Suprapubic skin (tissue), 4 donors: ENCODE results near the gene ORC3. TPM values are rescaled to one million over a fixed set of nuclear protein-coding genes. Genes with fewer than 3 reads are reported as not detected.

Experiments used
- DNase-seq, 2 donors: peaks; one replicate each; pipeline ENCODE4 v3.0.0-alpha.2; 2019; ENCODE audit warnings: low spot score in 2 of 2
- H3K27ac ChIP-seq: fragments of 200-600 bp; sonication (generic); one replicate; pipeline ENCODE4 v1.5.1; 2019
- H3K27me3 ChIP-seq: fragments of 200-600 bp; sonication (generic); one replicate; pipeline ENCODE4 v1.5.1; 2019
- H3K36me3 ChIP-seq: fragments of 200-600 bp; sonication (generic); one replicate; pipeline ENCODE4 v1.5.1; 2019
- H3K4me1 ChIP-seq: fragments of 200-600 bp; sonication (generic); one replicate; pipeline ENCODE4 v1.5.1; 2019
- H3K4me3 ChIP-seq: fragments of 200-600 bp; sonication (generic); one replicate; pipeline ENCODE4 v1.5.1; 2019; ENCODE audit warnings: mild to moderate bottlenecking
- H3K9me3 ChIP-seq: fragments of 200-600 bp; sonication (generic); one replicate; pipeline ENCODE4 v1.5.1; 2019
- EP300 ChIP-seq: sonication (generic); formaldehyde crosslinking; IDR thresholded peaks from one replicate; pipeline ENCODE4 v1.6.1; 2017; ENCODE audit warnings: antibody characterized with exemption
- POLR2A ChIP-seq, 2 donors: fragments of 450-650 bp; IDR thresholded peaks; one replicate each; pipeline ENCODE4 v1.6.1; 2017; ENCODE audit warnings: antibody characterized with exemption in 2 of 2, mild to moderate bottlenecking in 2 of 2, moderate library complexity in 2 of 2
- POLR2AphosphoS5 ChIP-seq, 3 donors: sonication (generic); formaldehyde crosslinking; IDR thresholded peaks; one replicate each; pipeline ENCODE4 v1.6.1; 2017; ENCODE audit warnings: antibody characterized with exemption in 3 of 3
- WGBS: methylation state at CpG from one replicate; pipeline ENCODE4 v1.1.5; 2018; 5-methylcytosine and 5-hydroxymethylcytosine counted together
- total RNA-seq, 4 donors: library from RNA; depleted of rRNA; stranded (reverse); fragments of >200 nt; gene quantifications; one replicate each; pipeline ENCODE4 v1.1.0, GENCODE V29; 2016
- TF ChIP-seq, protein P1 (sequence below), 2 donors: fragments of 200-600 bp in 1 of 2; fragments of 450-650 bp in 1 of 2; sonication (generic) in 1 of 2; IDR thresholded peaks; one replicate each; pipeline ENCODE4 v1.5.1; 2016 to 2019; ENCODE audit warnings: antibody characterized with exemption in 2 of 2, mild to moderate bottlenecking in 1 of 2, moderate library complexity in 1 of 2

The ORC3 gene
- total RNA-seq, 4 donors from 2014 or later = 9.7 to 30.6 (median 12.9) TPM

DNA sequence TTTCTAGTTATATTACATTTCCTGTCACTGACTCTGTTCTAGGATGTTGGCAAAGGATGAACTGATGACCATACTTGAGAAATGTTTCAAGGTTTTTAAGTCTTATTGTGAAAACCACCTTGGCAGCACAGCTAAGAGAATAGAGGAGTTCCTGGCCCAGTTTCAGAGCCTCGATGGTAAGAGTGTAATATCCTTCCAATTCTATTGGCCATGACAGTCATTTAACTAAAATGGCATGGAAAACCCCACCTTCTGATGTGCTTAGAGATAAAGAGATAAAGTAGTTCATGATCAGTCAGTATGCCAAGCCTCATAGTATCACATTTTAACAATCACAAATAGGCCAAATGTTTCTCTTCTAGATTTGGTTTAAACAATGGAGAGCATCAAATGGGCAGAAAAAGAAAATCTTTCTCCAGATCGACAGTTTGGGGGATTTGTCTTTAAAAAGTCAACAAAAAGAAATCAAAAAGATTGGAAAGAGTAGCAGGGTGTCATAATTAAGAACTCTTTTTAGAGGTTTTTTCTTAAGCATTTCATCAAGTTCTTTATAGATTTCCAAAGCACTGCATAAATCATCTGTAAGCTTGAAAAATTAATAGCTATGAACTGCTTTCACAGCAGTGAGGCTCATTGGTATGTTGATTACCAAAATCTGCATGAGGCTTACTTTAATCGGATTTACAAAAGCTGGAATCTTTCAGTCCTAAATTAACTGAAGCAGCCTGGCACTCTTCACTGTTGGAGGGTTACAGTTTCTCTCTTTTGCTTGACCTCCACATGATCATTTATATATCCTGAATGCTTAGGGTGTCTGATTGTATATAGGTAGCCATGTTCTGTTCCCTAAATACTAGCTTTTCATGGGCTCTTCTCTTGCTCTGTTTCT lies 63.4 kb downstream of the ORC3 start:
- WGBS = 59% methylated on average over 3 of the region's 3 CpGs
- Histone ChIP-seq H3K27ac (no peak overlapping the region), H3K4me3 (no peak overlapping the region), H3K27me3 (no peaks in the 10 kb centered on the region), H3K9me3 (no peaks in the 10 kb centered on the region), H3K4me1 (no peaks in the 10 kb centered on the region), H3K36me3 (peaks cover 17% of the 10 kb centered on the region)
- no peak for DNase-seq
- no peak for TF ChIP-seq POLR2A (IDR thresholded peaks at IDR 0.05)

DNA sequence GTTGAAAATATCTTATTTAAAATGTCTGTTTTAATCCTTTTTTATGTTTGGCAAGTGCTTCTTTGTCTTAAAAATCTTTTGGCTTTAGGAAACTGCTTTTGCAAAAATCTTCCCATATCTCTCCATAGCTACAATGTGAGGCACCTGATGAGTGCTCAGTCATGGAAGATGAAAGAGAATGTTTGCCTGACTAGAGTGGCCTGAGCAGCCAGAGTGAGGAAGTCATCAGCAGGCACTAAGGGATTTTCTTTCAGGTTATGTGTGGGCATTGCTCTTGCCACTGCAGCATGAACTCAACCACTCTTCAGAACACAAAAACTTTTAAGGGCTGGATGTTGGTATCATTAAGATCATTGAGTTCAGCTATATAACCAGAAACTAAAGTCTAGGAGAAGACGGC lies 64.2 kb downstream of the ORC3 start:
- Histone ChIP-seq H3K4me1 (no peaks in the 10 kb centered on the region), H3K27ac (no peak overlapping the region), H3K4me3 (no peak overlapping the region), H3K9me3 (no peaks in the 10 kb centered on the region), H3K36me3 (peaks cover 17% of the 10 kb centered on the region), H3K27me3 (no peaks in the 10 kb centered on the region)
- TF ChIP-seq EP300 (no peak), POLR2AphosphoS5 (IDR thresholded peaks at IDR 0.05) (no peak), POLR2A (IDR thresholded peaks at IDR 0.05) (no peak)
- TF ChIP-seq, protein P1, sequence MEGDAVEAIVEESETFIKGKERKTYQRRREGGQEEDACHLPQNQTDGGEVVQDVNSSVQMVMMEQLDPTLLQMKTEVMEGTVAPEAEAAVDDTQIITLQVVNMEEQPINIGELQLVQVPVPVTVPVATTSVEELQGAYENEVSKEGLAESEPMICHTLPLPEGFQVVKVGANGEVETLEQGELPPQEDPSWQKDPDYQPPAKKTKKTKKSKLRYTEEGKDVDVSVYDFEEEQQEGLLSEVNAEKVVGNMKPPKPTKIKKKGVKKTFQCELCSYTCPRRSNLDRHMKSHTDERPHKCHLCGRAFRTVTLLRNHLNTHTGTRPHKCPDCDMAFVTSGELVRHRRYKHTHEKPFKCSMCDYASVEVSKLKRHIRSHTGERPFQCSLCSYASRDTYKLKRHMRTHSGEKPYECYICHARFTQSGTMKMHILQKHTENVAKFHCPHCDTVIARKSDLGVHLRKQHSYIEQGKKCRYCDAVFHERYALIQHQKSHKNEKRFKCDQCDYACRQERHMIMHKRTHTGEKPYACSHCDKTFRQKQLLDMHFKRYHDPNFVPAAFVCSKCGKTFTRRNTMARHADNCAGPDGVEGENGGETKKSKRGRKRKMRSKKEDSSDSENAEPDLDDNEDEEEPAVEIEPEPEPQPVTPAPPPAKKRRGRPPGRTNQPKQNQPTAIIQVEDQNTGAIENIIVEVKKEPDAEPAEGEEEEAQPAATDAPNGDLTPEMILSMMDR (IDR thresholded peaks at IDR 0.05) = no peak
- no peak for DNase-seq
- 96% methylated on average over 1 of the region's 1 CpG for WGBS

DNA sequence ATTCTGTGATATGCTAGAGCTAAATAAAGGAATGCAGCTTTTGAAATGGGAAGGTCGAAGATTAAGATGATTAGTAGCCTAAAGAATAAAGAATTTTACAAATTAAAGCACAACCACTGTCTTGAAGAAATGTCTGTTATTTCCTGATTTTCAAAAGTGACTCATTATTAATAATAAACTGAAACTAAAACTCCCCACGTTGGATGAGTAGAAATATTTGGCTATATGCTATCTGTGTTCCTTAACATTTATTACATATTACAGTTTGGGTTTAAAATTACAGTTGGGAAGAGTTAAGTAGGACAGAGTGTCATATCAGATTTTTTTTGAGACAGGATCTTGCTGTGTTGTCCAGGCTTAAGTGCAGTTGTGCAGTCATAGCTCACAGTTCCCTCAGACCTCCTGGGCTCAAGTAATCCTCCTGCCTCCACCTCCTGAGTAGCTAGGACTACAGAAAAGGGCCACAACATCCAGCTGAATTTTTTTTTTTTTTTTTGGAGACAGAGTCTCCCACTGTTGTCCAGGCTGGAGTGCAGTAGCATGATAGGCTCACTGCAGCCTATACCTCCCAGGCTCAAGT lies 65.0 kb downstream of the ORC3 start:
- Histone ChIP-seq H3K4me1 (no peaks in the 10 kb centered on the region), H3K4me3 (no peak overlapping the region), H3K36me3 (peaks cover 17% of the 10 kb centered on the region), H3K27me3 (no peaks in the 10 kb centered on the region), H3K27ac (no peak overlapping the region), H3K9me3 (no peaks in the 10 kb centered on the region)
- 83% methylated on average over 2 of the region's 2 CpGs for WGBS
- DNase-seq = no peak
- TF ChIP-seq EP300 = no peak

DNA sequence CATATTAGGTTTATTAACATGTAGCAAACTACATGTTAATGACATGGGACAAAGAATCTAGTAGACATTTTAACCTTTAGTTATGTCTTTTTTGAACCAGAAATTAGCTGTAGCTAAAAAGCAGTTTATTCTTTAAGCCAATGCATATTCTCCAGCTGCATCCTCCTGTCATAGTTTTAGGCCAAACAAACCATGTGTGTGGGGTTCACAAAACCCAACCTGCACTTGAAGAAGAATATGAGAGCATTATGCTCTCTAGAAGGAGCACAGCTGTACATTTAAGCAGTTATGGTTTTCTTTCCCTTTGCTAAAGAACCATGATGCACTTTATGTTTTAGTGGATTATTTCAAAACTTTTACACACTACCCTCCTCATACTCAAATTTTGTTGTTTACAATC lies 65.9 kb downstream of the ORC3 start:
- H3K27me3 ChIP-seq = no peaks in the 10 kb centered on the region
- H3K9me3 ChIP-seq = no peaks in the 10 kb centered on the region
- H3K4me1 ChIP-seq = no peaks in the 10 kb centered on the region
- H3K27ac ChIP-seq = no peak overlapping the region
- DNase-seq = no peak
- H3K4me3 ChIP-seq = no peak overlapping the region
- H3K36me3 ChIP-seq = peaks cover 14% of the 10 kb centered on the region
- TF ChIP-seq EP300 (no peak), POLR2AphosphoS5 (IDR thresholded peaks at IDR 0.05) (no peak), POLR2A (IDR thresholded peaks at IDR 0.05) (no peak)
- TF ChIP-seq, protein P1 (IDR thresholded peaks at IDR 0.05) = no peak

DNA sequence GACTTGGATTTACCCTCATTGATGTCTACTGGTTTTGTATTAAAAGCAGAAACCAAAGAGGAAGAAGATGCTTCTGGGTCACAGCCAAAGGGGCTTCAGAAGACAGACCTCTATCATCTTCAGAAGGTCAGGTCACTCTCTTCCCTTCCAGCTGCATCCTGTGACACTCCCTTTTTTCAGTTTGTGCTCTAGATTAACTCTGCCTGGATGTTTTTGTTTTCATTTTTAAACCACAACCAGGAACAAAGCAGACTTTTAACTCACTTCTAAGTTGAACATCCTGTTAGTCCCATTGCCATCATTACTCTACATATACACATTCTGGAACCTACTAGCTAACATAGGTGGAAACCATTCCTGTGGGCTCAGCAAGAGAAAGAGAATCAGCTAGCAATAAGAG lies 66.9 kb downstream of the ORC3 start:
- no peaks in the 10 kb centered on the region for H3K4me1 ChIP-seq
- no peak overlapping the region for H3K4me3 ChIP-seq
- H3K27ac ChIP-seq = no peak overlapping the region
- no peaks in the 10 kb centered on the region for H3K27me3 ChIP-seq
- TF ChIP-seq, protein P1 (IDR thresholded peaks at IDR 0.05) = no peak
- no peak for TF ChIP-seq POLR2A (IDR thresholded peaks at IDR 0.05)
- TF ChIP-seq POLR2AphosphoS5 (IDR thresholded peaks at IDR 0.05) = no peak
- no peak for TF ChIP-seq EP300
- peaks cover 15% of the 10 kb centered on the region for H3K36me3 ChIP-seq
- DNase-seq = no peak
- H3K9me3 ChIP-seq = no peaks in the 10 kb centered on the region

DNA sequence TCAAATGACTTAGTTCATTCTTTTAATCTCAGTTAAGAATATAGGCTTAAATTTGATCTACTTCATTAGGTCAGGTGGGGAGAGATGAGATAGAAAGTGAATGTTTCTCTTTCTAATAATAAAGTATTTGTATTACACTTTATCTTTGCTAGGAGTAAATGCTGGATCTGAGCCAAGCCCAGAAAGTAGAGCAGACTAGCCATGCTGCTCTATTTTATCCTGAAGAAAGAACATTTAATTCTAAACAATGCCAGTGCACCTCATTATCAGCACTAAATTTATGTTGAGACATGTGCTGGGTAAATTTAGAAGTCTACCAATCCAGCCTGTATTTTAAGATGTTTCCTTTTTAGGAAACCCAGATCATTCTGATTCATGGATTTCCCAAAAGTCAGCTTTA lies 68.6 kb downstream of the ORC3 start:
- Histone ChIP-seq H3K9me3 (no peaks in the 10 kb centered on the region), H3K27me3 (no peaks in the 10 kb centered on the region), H3K27ac (no peak overlapping the region), H3K36me3 (peaks cover 17% of the 10 kb centered on the region), H3K4me3 (no peak overlapping the region), H3K4me1 (no peaks in the 10 kb centered on the region)
- no peak for DNase-seq
- TF ChIP-seq POLR2A (IDR thresholded peaks at IDR 0.05) (no peak), EP300 (no peak), POLR2AphosphoS5 (IDR thresholded peaks at IDR 0.05) (no peak)
- TF ChIP-seq, protein P1 (IDR thresholded peaks at IDR 0.05) = no peak
